Tibial nerve (tissue), 3 donors: Measurements from ENCODE around the gene ANO1.

Source experiments
- CTCF ChIP-seq, 5 experiments: fragments of 200-600 bp in 3 of 5; fragments of 450-650 bp in 2 of 5; sonication (generic) in 3 of 5; IDR thresholded peaks; one replicate each; pipeline ENCODE4 v1.5.1; 2016 to 2019; ENCODE audit warnings: antibody characterized with exemption in 5 of 5, mild to moderate bottlenecking in 3 of 5, moderate library complexity in 2 of 5
- POLR2A ChIP-seq, 2 donors: fragments of 450-650 bp; IDR thresholded peaks; one replicate each; pipeline ENCODE4 v1.6.1; 2017; ENCODE audit warnings: antibody characterized with exemption in 2 of 2, mild to moderate bottlenecking in 2 of 2, moderate library complexity in 2 of 2

- TF ChIP-seq CTCF (IDR thresholded peaks at IDR 0.05), result no peak
- TF ChIP-seq POLR2A (IDR thresholded peaks at IDR 0.05), result no peak
These were observed 108.8 kb downstream of the ANO1 start for GRCh38 chr11:70186936-70187335.
